Activated CD4-positive, alpha-beta memory T cell treated with anti-CD3 and anti-CD28 coated beads, Interleukin-2, amount 10 ng/mL, durations not matched to agents 7 days and 5 days (primary cell): ENCODE results near the gene SLC7A9. TPM values are rescaled to one million over a fixed set of nuclear protein-coding genes. Genes with fewer than 3 reads are reported as not detected.

Source experiments
- CTCF ChIA-PET: fragments of 350-600 bp; sonication (Branson Sonifier 250); formaldehyde crosslinking; loops from one replicate; lab custom pipeline; 2021; ENCODE audit warnings: antibody characterized with exemption, inconsistent platforms; lab: Charles Lee
- POLR2A ChIA-PET: fragments of 350-600 bp; sonication (Branson Sonifier 250); formaldehyde crosslinking; loops from one replicate; lab custom pipeline; 2021; ENCODE audit warnings: antibody characterized with exemption; lab: Charles Lee
- DNase-seq: peaks from one replicate; pipeline ENCODE4 v3.0.0-alpha.2; 2020
- H3K27ac Mint-ChIP-seq: one replicate; pipeline ENCODE4 v1.8.0; 2021; ENCODE audit warnings: mild to moderate bottlenecking, mixed read lengths
- H3K27me3 Mint-ChIP-seq: one replicate; pipeline ENCODE4 v1.8.0; 2021; ENCODE audit warnings: mixed read lengths
- H3K36me3 Mint-ChIP-seq: one replicate; pipeline ENCODE4 v1.8.0; 2021; ENCODE audit warnings: low read depth, mixed read lengths
- H3K4me1 Mint-ChIP-seq: one replicate; pipeline ENCODE4 v1.8.0; 2021; ENCODE audit warnings: mixed read lengths
- H3K4me3 Mint-ChIP-seq: one replicate; pipeline ENCODE4 v1.8.0; 2021; ENCODE audit warnings: mild to moderate bottlenecking, mixed read lengths
- H3K9me3 Mint-ChIP-seq: one replicate; pipeline ENCODE4 v1.8.0; 2021; ENCODE audit warnings: mixed read lengths
- total RNA-seq, 2 experiments: library from RNA; stranded (reverse); gene quantifications; one replicate each; pipeline ENCODE4 v1.2.3, GENCODE V29; 2021

Gene SLC7A9
- total RNA-seq, 2 experiments from 2014 or later, result 0.20 to 0.30 TPM

- Mint-ChIP-seq H3K4me3 (no peak overlapping the region), H3K27ac (no peak overlapping the region), H3K27me3 (no peaks in the 10 kb centered on the region), H3K9me3 (no peaks in the 10 kb centered on the region), H3K4me1 (no peaks in the 10 kb centered on the region), H3K36me3 (no peaks in the 10 kb centered on the region)
- DNase-seq, result no peak
- ChIA-PET CTCF (no interaction called here), POLR2A (interaction anchor here (1.0 kb wide), 1 partner anchor 18 kb away, joined by 3 read pairs; no protein-coding TSS in a partner anchor)
Observed at GRCh38 chr19:32866564-32867265, 2.9 kb downstream of the SLC7A9 start.

- Mint-ChIP-seq H3K9me3 (no peaks in the 10 kb centered on the region), H3K36me3 (no peaks in the 10 kb centered on the region), H3K4me1 (no peaks in the 10 kb centered on the region), H3K27me3 (no peaks in the 10 kb centered on the region), H3K27ac (no peak overlapping the region), H3K4me3 (no peak overlapping the region)
- ChIA-PET POLR2A (interaction anchor here (1.0 kb wide), 1 partner anchor 18 kb away, joined by 3 read pairs; no protein-coding TSS in a partner anchor), CTCF (no interaction called here)
- no peak for DNase-seq
Observed at GRCh38 chr19:32866061-32866460, 3.5 kb downstream of the SLC7A9 start.

GRCh38 chr19:32865326-32865725, 4.2 kb downstream of the SLC7A9 start:
- no peaks in the 10 kb centered on the region for H3K9me3 Mint-ChIP-seq
- H3K4me3 Mint-ChIP-seq, result no peak overlapping the region
- no peaks in the 10 kb centered on the region for H3K4me1 Mint-ChIP-seq
- CTCF ChIA-PET, result no interaction called here
- no peak for DNase-seq
- POLR2A ChIA-PET, result interaction anchor here (1.0 kb wide), 1 partner anchor 19 kb away, joined by 3 read pairs; no protein-coding TSS in a partner anchor
- no peaks in the 10 kb centered on the region for H3K36me3 Mint-ChIP-seq
- H3K27ac Mint-ChIP-seq, result no peak overlapping the region
- no peaks in the 10 kb centered on the region for H3K27me3 Mint-ChIP-seq

GRCh38 chr19:32864318-32865007, 5.1 kb downstream of the SLC7A9 start:
- Mint-ChIP-seq H3K27ac (no peak overlapping the region), H3K9me3 (no peaks in the 10 kb centered on the region), H3K36me3 (no peaks in the 10 kb centered on the region), H3K27me3 (no peaks in the 10 kb centered on the region), H3K4me1 (no peaks in the 10 kb centered on the region), H3K4me3 (no peak overlapping the region)
- ChIA-PET CTCF (no interaction called here), POLR2A (no interaction called here)
- no peak for DNase-seq

GRCh38 chr19:32863841-32864240, 5.7 kb downstream of the SLC7A9 start:
- Mint-ChIP-seq H3K9me3 (no peaks in the 10 kb centered on the region), H3K27ac (no peak overlapping the region), H3K4me3 (no peak overlapping the region), H3K27me3 (no peaks in the 10 kb centered on the region), H3K36me3 (no peaks in the 10 kb centered on the region), H3K4me1 (no peaks in the 10 kb centered on the region)
- no peak for DNase-seq
- ChIA-PET POLR2A (no interaction called here), CTCF (no interaction called here)

GRCh38 chr19:32863301-32863700, 6.3 kb downstream of the SLC7A9 start:
- no peak for DNase-seq
- POLR2A ChIA-PET, result no interaction called here

GRCh38 chr19:32862741-32863140, 6.8 kb downstream of the SLC7A9 start:
- Mint-ChIP-seq H3K36me3 (no peaks in the 10 kb centered on the region), H3K27me3 (no peaks in the 10 kb centered on the region), H3K27ac (no peak overlapping the region), H3K9me3 (no peaks in the 10 kb centered on the region), H3K4me1 (no peaks in the 10 kb centered on the region), H3K4me3 (no peak overlapping the region)
- ChIA-PET CTCF (no interaction called here), POLR2A (no interaction called here)
- DNase-seq, result no peak

More at GRCh38 chr19:32863301-32863700, 6.3 kb downstream of the SLC7A9 start:
- no peaks in the 10 kb centered on the region for H3K9me3 Mint-ChIP-seq
- no peak overlapping the region for H3K27ac Mint-ChIP-seq
- H3K36me3 Mint-ChIP-seq, result no peaks in the 10 kb centered on the region
- H3K27me3 Mint-ChIP-seq, result no peaks in the 10 kb centered on the region
- CTCF ChIA-PET, result no interaction called here
- no peak overlapping the region for H3K4me3 Mint-ChIP-seq
- no peaks in the 10 kb centered on the region for H3K4me1 Mint-ChIP-seq

DNA sequence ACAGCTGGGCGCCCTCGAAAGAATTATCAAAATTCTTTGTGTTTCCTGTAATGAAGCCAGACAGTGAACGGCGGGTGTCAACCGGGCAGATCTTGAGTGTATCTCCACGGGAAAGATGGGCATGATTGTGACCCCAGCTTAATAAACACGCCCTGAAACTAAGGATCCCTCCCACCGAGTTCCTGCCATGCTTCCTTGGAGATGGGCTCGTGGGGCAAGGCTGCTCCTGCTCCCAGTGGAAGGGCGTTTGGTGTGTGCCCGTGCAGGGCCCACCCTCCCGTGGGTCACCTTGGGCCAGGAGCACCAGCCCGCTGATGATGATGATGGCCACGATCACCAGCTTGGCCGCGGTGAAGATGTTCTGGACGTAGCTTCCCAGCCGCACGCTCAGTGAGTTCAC, 7.4 kb downstream of the SLC7A9 start:
- POLR2A ChIA-PET, result no interaction called here

GRCh38 chr19:32861596-32861995, 8.0 kb downstream of the SLC7A9 start:
- no peaks in the 10 kb centered on the region for H3K4me1 Mint-ChIP-seq
- ChIA-PET POLR2A (no interaction called here), CTCF (no interaction called here)
- H3K27ac Mint-ChIP-seq, result no peak overlapping the region
- H3K9me3 Mint-ChIP-seq, result no peaks in the 10 kb centered on the region
- H3K4me3 Mint-ChIP-seq, result no peak overlapping the region
- H3K36me3 Mint-ChIP-seq, result no peaks in the 10 kb centered on the region
- H3K27me3 Mint-ChIP-seq, result no peaks in the 10 kb centered on the region
- no peak for DNase-seq

More for the DNA sequence above, 7.4 kb downstream of the SLC7A9 start:
- no peak for DNase-seq
- H3K36me3 Mint-ChIP-seq, result no peaks in the 10 kb centered on the region
- H3K27ac Mint-ChIP-seq, result no peak overlapping the region
- H3K27me3 Mint-ChIP-seq, result no peaks in the 10 kb centered on the region
- no peaks in the 10 kb centered on the region for H3K4me1 Mint-ChIP-seq
- no peak overlapping the region for H3K4me3 Mint-ChIP-seq
- CTCF ChIA-PET, result no interaction called here
- no peaks in the 10 kb centered on the region for H3K9me3 Mint-ChIP-seq

GRCh38 chr19:32859591-32859990, 10.0 kb downstream of the SLC7A9 start:
- Mint-ChIP-seq H3K4me1 (no peaks in the 10 kb centered on the region), H3K36me3 (no peaks in the 10 kb centered on the region), H3K27ac (no peak overlapping the region), H3K27me3 (no peaks in the 10 kb centered on the region), H3K9me3 (no peaks in the 10 kb centered on the region), H3K4me3 (no peak overlapping the region)
- POLR2A ChIA-PET, result interaction anchor here (1.2 kb wide), 1 partner anchor 112 kb away, joined by 3 read pairs; the partner anchor contains the start of gene CEP89
- CTCF ChIA-PET, result no interaction called here
- DNase-seq, result no peak

GRCh38 chr19:32858559-32858958, 11.0 kb downstream of the SLC7A9 start:
- H3K4me3 Mint-ChIP-seq, result no peak overlapping the region
- H3K27me3 Mint-ChIP-seq, result no peaks in the 10 kb centered on the region
- H3K4me1 Mint-ChIP-seq, result no peaks in the 10 kb centered on the region
- H3K36me3 Mint-ChIP-seq, result no peaks in the 10 kb centered on the region
- no peak overlapping the region for H3K27ac Mint-ChIP-seq
- no peaks in the 10 kb centered on the region for H3K9me3 Mint-ChIP-seq
- CTCF ChIA-PET, result no interaction called here
- POLR2A ChIA-PET, result no interaction called here
- DNase-seq, result no peak

DNA sequence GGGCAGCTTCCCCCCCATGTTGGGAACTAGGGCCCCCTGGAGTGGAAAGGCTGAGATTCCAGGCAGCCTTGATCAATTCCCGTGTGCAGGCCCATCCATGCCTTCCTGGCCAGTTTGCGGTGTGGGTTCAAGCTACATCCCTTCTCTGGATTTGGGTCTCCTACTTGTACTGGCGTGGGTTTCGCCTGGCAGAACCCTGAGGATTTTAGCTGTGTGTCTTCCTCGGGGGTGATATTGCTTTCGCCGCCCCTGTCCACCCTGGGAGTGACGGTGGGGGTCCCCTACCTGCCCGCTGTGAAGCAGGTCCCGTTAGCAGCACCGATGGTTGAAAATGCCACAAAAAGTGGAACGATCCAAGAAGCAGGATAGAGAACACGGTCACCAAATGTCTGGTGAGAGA, 11.4 kb downstream of the SLC7A9 start:
- H3K27me3 Mint-ChIP-seq, result no peaks in the 10 kb centered on the region
- CTCF ChIA-PET, result no interaction called here
- H3K4me1 Mint-ChIP-seq, result no peaks in the 10 kb centered on the region
- H3K27ac Mint-ChIP-seq, result no peak overlapping the region
- H3K36me3 Mint-ChIP-seq, result no peaks in the 10 kb centered on the region
- H3K9me3 Mint-ChIP-seq, result no peaks in the 10 kb centered on the region
- POLR2A ChIA-PET, result no interaction called here
- H3K4me3 Mint-ChIP-seq, result no peak overlapping the region
- no peak for DNase-seq

DNA sequence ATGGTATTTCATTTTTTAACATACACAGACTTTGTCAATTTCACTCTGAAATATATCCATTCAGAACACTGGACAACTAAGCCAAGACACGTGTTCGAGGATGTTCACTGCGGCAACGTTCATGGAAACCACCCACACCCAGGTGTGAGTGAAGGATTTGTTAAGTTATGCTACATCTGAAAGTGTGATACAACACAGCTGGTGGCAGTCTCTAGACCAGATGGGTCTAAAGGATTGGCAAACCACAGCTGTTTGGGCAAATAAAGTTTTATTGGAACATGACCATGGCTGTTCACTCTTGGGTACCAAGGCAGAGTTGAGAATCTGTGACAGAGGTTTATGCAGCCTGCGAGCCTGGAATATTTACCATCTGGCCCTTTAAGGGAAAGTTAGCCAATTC, 12.0 kb downstream of the SLC7A9 start:
- Mint-ChIP-seq H3K27ac (no peak overlapping the region), H3K9me3 (no peaks in the 10 kb centered on the region), H3K4me3 (no peak overlapping the region), H3K27me3 (no peaks in the 10 kb centered on the region), H3K4me1 (no peaks in the 10 kb centered on the region), H3K36me3 (no peaks in the 10 kb centered on the region)
- CTCF ChIA-PET, result no interaction called here
- DNase-seq, result no peak
- POLR2A ChIA-PET, result no interaction called here
